AG04450 (cell line): ENCODE data around the gene SBK1. TPM values are rescaled to one million over a fixed set of nuclear protein-coding genes. Genes with fewer than 3 reads are reported as not detected.

Experiments used
- CTCF ChIA-PET: fragments of 300-600, 350-600 bp; formaldehyde crosslinking; extraction: SDS; loops from one replicate; lab custom pipeline; 2022; ENCODE audit warnings: antibody characterized with exemption, inconsistent platforms; lab: Charles Lee
- POLR2A ChIA-PET: fragments of 350-600 bp; formaldehyde crosslinking; extraction: SDS; loops from one replicate; lab custom pipeline; 2021; ENCODE audit warnings: antibody characterized with exemption, inconsistent platforms; lab: Yijun Ruan, JAX
- DNase-seq: peaks from one replicate; pipeline ENCODE4 v3.0.0-alpha.2; 2011; ENCODE audit warnings: low read depth, low spot score
- H3K27ac ChIP-seq: one replicate; pipeline ENCODE4 v1.5.1; 2012; ENCODE audit warnings: low read depth, low read length, control low read depth
- H3K27me3 ChIP-seq: one replicate; pipeline ENCODE4 v1.6.0; 2012; ENCODE audit warnings: low read length; ENCODE audit not compliant: control insufficient read depth, insufficient read depth
- H3K4me3 ChIP-seq: 2 replicates; pipeline ENCODE4 v1.5.1; 2011; ENCODE audit warnings: mild to moderate bottlenecking, low read depth, low read length, control low read depth
- H3K9me3 ChIP-seq: 2 replicates; pipeline ENCODE4 v1.5.1; 2012; ENCODE audit warnings: low read length; ENCODE audit not compliant: control insufficient read depth, insufficient read depth
- polyA plus RNA-seq: library from polyadenylated mRNA; depleted of rRNA; stranded (reverse); fragments of >200 nt; gene quantifications from 2 replicates; pipeline ENCODE4 v1.2.3, GENCODE V29; 2011
- TF ChIP-seq, protein P1 (sequence below): IDR thresholded peaks from 2 replicates; pipeline ENCODE4 v1.5.1; 2011; ENCODE audit warnings: low read depth, low read length, control low read depth, inconsistent platforms

SBK1 gene
- polyA plus RNA-seq, 1 experiment = 0.02 TPM

DNA sequence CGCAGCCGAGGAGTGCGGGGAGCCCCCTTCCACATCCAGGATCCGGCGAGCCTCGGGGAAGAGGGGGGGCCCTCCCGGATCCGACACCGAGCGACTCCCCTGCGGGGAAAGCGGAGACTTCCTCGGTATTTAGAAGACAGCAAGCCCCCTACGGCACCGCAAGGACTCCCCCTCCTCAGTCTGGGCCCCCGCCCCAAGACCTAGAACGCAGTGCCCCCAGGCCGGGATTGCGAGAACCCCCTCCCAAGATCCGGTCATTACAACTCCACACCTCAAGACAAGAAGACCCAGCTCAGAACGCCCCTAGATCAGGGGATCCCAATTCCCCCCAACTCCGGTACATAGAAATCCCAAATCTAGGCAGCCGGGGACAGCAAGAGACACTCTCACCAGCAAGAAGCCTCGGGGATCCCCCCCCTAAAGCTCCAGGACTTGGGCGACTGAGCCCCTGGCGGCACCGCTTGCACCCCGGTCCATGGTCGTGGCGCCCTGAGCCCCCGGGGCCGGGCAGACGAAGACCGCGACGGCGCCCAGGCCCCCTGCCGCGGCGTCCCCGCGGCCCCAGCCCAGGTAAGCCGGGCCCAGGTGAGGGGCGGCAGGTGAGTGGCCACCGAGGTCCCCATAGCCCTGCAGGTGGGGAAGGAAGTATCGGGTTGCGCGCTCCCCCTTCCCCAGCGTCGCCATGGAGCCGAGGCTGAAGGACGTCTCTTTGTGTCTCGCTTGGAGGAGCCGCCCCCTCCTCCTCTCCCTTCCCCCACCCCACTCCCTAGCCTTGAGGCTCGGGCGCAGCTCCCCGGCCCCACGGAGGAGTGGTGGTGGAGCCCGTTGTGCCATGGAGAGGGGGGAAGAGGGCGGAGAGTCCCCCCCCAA, 641 bp downstream of the SBK1 start:
- POLR2A ChIA-PET = no interaction called here
- DNase-seq = no peak
- peaks cover 44% of the 10 kb centered on the region for H3K27me3 ChIP-seq
- CTCF ChIA-PET = interaction anchor here (1.0 kb wide), 1 partner anchor 15 kb away, joined by 3 read pairs; no protein-coding TSS in a partner anchor
- peak overlapping the region; percentile 41 for H3K4me3 ChIP-seq
- TF ChIP-seq, protein P1, sequence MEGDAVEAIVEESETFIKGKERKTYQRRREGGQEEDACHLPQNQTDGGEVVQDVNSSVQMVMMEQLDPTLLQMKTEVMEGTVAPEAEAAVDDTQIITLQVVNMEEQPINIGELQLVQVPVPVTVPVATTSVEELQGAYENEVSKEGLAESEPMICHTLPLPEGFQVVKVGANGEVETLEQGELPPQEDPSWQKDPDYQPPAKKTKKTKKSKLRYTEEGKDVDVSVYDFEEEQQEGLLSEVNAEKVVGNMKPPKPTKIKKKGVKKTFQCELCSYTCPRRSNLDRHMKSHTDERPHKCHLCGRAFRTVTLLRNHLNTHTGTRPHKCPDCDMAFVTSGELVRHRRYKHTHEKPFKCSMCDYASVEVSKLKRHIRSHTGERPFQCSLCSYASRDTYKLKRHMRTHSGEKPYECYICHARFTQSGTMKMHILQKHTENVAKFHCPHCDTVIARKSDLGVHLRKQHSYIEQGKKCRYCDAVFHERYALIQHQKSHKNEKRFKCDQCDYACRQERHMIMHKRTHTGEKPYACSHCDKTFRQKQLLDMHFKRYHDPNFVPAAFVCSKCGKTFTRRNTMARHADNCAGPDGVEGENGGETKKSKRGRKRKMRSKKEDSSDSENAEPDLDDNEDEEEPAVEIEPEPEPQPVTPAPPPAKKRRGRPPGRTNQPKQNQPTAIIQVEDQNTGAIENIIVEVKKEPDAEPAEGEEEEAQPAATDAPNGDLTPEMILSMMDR = no peak
- H3K9me3 ChIP-seq = no peaks in the 10 kb centered on the region
- no peak overlapping the region for H3K27ac ChIP-seq

DNA sequence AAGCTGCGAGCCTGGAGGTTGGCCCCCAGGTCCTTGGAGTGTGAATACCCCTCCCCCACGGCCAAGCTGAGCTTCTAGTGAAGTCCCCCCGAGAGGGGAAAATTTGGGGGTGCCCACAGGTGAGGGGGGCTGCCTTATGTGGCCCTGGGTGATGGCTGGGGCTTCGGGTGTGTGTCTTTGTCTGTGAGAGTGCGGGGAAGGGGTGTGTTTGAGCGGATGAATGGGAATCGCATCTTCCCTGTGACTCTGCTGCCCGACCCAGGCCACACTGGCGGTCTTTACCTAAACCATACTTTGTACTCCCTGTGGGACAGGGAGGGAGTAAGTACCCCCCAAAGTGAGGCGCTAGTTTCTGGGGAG, 1.3 kb downstream of the SBK1 start:
- POLR2A ChIA-PET = no interaction called here
- H3K4me3 ChIP-seq = no peak overlapping the region
- DNase-seq = no peak
- no peaks in the 10 kb centered on the region for H3K9me3 ChIP-seq
- TF ChIP-seq, protein P1 = no peak
- H3K27me3 ChIP-seq = peaks cover 42% of the 10 kb centered on the region
- H3K27ac ChIP-seq = no peak overlapping the region
- CTCF ChIA-PET = no interaction called here

DNA sequence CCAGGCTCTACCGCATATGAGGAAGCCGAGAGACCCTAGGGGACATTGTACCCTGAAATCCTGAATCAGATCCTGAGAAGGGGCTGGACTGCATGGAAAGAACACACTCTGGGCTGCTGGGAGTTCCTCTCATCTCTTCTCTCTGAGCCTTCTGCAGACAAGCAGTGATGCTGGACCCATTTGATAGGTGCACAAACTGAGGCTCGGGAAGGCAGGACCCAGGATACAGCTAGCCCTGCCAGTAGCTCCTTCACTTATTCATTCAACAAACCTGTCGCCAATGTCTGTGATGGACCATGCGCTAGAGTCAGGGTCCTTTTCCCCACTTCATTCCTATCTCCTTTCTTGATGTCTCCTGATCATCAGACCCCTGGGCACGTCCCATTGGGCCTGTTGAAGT, 1.9 kb downstream of the SBK1 start:
- no peak overlapping the region for H3K4me3 ChIP-seq
- CTCF ChIA-PET = no interaction called here
- POLR2A ChIA-PET = no interaction called here
- no peak for DNase-seq
- no peak overlapping the region for H3K27ac ChIP-seq
- TF ChIP-seq, protein P1 = no peak
- H3K27me3 ChIP-seq = peaks cover 40% of the 10 kb centered on the region
- no peaks in the 10 kb centered on the region for H3K9me3 ChIP-seq

DNA sequence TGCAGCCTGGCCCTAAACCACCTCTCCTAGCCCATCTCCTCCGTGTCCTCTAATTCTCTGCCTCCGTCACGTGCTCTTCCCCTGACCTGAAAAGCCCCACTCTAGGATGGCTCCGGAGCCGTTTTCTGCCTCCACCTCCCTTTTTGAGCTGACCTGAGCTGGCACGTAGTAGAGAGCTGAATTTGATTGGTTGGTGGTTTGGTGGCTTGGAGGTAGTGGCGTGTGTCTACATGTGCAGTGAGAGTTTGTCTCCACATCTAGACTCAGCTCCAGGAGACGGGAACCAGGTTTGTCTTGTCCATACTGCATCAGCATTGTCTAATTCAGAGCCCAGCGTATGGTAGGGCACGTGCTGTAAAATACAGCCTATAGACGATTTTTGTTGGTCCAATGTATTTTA, 3.0 kb downstream of the SBK1 start:
- no peak for DNase-seq
- no peak overlapping the region for H3K4me3 ChIP-seq
- H3K27me3 ChIP-seq = peaks cover 43% of the 10 kb centered on the region
- ChIA-PET CTCF (interaction anchor here (1.0 kb wide), 2 partner anchors 21 to 26 kb away, joined by 3 to 4 read pairs; no protein-coding TSS in a partner anchor), POLR2A (no interaction called here)
- TF ChIP-seq, protein P1 = no peak
- H3K9me3 ChIP-seq = no peaks in the 10 kb centered on the region
- H3K27ac ChIP-seq = no peak overlapping the region

DNA sequence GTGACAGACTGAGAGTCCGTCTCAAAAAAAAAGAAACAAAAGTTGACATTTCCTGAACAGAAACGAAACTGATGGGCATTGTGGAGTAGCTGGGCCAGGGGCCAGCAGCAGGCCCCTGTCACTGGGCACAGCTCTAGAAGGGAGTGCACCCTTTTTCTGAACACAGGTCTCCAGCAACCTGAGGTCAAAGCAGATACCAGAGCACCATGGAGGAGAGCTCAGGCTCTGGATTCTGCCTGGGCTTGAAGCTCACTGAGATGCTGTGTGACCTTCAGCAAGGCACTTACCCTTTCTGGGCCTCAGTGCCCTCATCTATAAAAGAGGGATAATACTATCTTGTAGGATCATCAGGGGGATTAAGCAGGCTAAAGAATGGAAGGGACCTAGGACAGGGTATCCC, 5.0 kb downstream of the SBK1 start:
- Histone ChIP-seq H3K27ac (no peak overlapping the region), H3K27me3 (peaks cover 37% of the 10 kb centered on the region), H3K9me3 (no peaks in the 10 kb centered on the region), H3K4me3 (no peak overlapping the region)
- ChIA-PET POLR2A (no interaction called here), CTCF (interaction anchor here (1.4 to 1.7 kb wide), 2 partner anchors 20 to 22 kb away, joined by 3 to 6 read pairs; no protein-coding TSS in a partner anchor)
- TF ChIP-seq, protein P1 = no peak
- no peak for DNase-seq
